HUES6 (cell line): Measurements from ENCODE around the gene TSHZ3.

ENCODE experiments used
- H3K27ac ChIP-seq: 2 replicates; pipeline ENCODE4 v1.7.0; 2013; ENCODE audit warnings: low read depth, mild to moderate bottlenecking, low read length, inconsistent platforms
- H3K27me3 ChIP-seq: 2 replicates; pipeline ENCODE4 v1.6.1; 2013; ENCODE audit warnings: low read length; ENCODE audit not compliant: control insufficient read depth, insufficient read depth
- H3K36me3 ChIP-seq: 2 replicates; pipeline ENCODE4 v1.6.1; 2013; ENCODE audit warnings: low read length; ENCODE audit not compliant: control insufficient read depth, insufficient read depth
- H3K4me1 ChIP-seq: 2 replicates; pipeline ENCODE4 v1.6.1; 2013; ENCODE audit warnings: low read length; ENCODE audit not compliant: control insufficient read depth, insufficient read depth
- H3K4me3 ChIP-seq: 2 replicates; pipeline ENCODE4 v1.5.1; 2013; ENCODE audit warnings: low read depth, low read length
- H3K9ac ChIP-seq: one replicate; pipeline ENCODE4 v1.6.1; 2013; ENCODE audit warnings: mild to moderate bottlenecking, low read length
- H3K9me3 ChIP-seq: 2 replicates; pipeline ENCODE4 v1.6.1; 2013; ENCODE audit warnings: low read depth, low read length; ENCODE audit not compliant: control insufficient read depth, insufficient read depth

Gene TSHZ3

GRCh38 chr19:31258211-31259052 is 90.8 kb downstream of the TSHZ3 start:
- Histone ChIP-seq H3K36me3 (no peaks in the 10 kb centered on the region), H3K4me1 (peaks cover 14% of the 10 kb centered on the region; the same call in 1 of the 2 replicates), H3K4me3 (no peak overlapping the region), H3K27ac (no peak overlapping the region), H3K9me3 (no peaks in the 10 kb centered on the region), H3K9ac (no peak overlapping the region), H3K27me3 (no peaks in the 10 kb centered on the region)

- no peak overlapping the region for H3K4me3 ChIP-seq
- no peak overlapping the region for H3K27ac ChIP-seq
- H3K9me3 ChIP-seq, result no peaks in the 10 kb centered on the region
- H3K4me1 ChIP-seq, result peaks cover 14% of the 10 kb centered on the region; the same call in 1 of the 2 replicates
- H3K27me3 ChIP-seq, result no peaks in the 10 kb centered on the region
- no peaks in the 10 kb centered on the region for H3K36me3 ChIP-seq
- no peak overlapping the region for H3K9ac ChIP-seq
Observed at GRCh38 chr19:31257426-31258130, 91.7 kb downstream of the TSHZ3 start.

GRCh38 chr19:31257025-31257424 is 92.2 kb downstream of the TSHZ3 start:
- Histone ChIP-seq H3K27me3 (no peaks in the 10 kb centered on the region), H3K36me3 (no peaks in the 10 kb centered on the region), H3K9me3 (no peaks in the 10 kb centered on the region), H3K27ac (no peak overlapping the region), H3K4me1 (peaks cover 14% of the 10 kb centered on the region; the same call in 1 of the 2 replicates), H3K4me3 (no peak overlapping the region), H3K9ac (no peak overlapping the region)

- Histone ChIP-seq H3K9ac (no peak overlapping the region), H3K4me3 (no peak overlapping the region), H3K9me3 (no peaks in the 10 kb centered on the region), H3K27me3 (no peaks in the 10 kb centered on the region), H3K4me1 (peaks cover 14% of the 10 kb centered on the region; the same call in 1 of the 2 replicates), H3K27ac (no peak overlapping the region), H3K36me3 (no peaks in the 10 kb centered on the region)
Observed at GRCh38 chr19:31256593-31256960, 92.7 kb downstream of the TSHZ3 start.

GRCh38 chr19:31255831-31256592 is 93.2 kb downstream of the TSHZ3 start:
- Histone ChIP-seq H3K36me3 (no peaks in the 10 kb centered on the region), H3K27ac (no peak overlapping the region), H3K9ac (no peak overlapping the region), H3K4me3 (no peak overlapping the region), H3K9me3 (no peaks in the 10 kb centered on the region), H3K4me1 (peaks cover 14% of the 10 kb centered on the region; the same call in 1 of the 2 replicates), H3K27me3 (no peaks in the 10 kb centered on the region)

GRCh38 chr19:31255174-31255799 is 93.9 kb downstream of the TSHZ3 start:
- Histone ChIP-seq H3K4me3 (no peak overlapping the region), H3K4me1 (peaks cover 14% of the 10 kb centered on the region; the same call in 1 of the 2 replicates), H3K27ac (no peak overlapping the region), H3K27me3 (no peaks in the 10 kb centered on the region), H3K9me3 (no peaks in the 10 kb centered on the region), H3K36me3 (no peaks in the 10 kb centered on the region), H3K9ac (no peak overlapping the region)

DNA sequence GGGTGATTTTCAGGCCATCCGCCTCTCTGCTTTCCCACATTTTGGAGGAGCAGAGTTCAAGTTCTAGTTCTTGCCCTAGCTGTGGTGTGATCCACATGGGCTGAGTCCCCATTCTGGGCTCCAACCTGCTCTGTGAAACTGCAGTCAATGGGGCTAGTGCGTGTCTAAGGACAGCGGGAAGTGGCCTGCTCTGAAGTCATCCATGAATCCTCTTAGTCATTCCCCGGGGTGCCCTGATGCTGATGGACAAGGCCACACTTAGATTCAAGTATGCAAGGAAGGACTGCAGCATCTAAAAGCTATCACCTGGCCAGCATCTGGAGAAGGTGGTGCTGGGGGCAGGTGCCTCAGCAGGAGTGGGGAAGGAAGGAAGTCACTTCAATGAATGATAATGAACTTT is 94.6 kb downstream of the TSHZ3 start:
- Histone ChIP-seq H3K27me3 (no peaks in the 10 kb centered on the region), H3K4me1 (peaks cover 14% of the 10 kb centered on the region; the same call in 1 of the 2 replicates), H3K9ac (no peak overlapping the region), H3K27ac (no peak overlapping the region), H3K36me3 (no peaks in the 10 kb centered on the region), H3K9me3 (no peaks in the 10 kb centered on the region), H3K4me3 (no peak overlapping the region)

GRCh38 chr19:31254180-31254551 is 95.1 kb downstream of the TSHZ3 start:
- Histone ChIP-seq H3K4me1 (peaks cover 14% of the 10 kb centered on the region; the same call in 1 of the 2 replicates), H3K9me3 (no peaks in the 10 kb centered on the region), H3K9ac (no peak overlapping the region), H3K27me3 (no peaks in the 10 kb centered on the region), H3K4me3 (no peak overlapping the region), H3K27ac (no peak overlapping the region), H3K36me3 (no peaks in the 10 kb centered on the region)

GRCh38 chr19:31253526-31254179 is 95.6 kb downstream of the TSHZ3 start:
- H3K4me3 ChIP-seq, result no peak overlapping the region
- peaks cover 14% of the 10 kb centered on the region; the same call in 1 of the 2 replicates for H3K4me1 ChIP-seq
- H3K36me3 ChIP-seq, result no peaks in the 10 kb centered on the region
- no peak overlapping the region for H3K27ac ChIP-seq
- H3K27me3 ChIP-seq, result no peaks in the 10 kb centered on the region
- no peak overlapping the region for H3K9ac ChIP-seq
- H3K9me3 ChIP-seq, result no peaks in the 10 kb centered on the region

DNA sequence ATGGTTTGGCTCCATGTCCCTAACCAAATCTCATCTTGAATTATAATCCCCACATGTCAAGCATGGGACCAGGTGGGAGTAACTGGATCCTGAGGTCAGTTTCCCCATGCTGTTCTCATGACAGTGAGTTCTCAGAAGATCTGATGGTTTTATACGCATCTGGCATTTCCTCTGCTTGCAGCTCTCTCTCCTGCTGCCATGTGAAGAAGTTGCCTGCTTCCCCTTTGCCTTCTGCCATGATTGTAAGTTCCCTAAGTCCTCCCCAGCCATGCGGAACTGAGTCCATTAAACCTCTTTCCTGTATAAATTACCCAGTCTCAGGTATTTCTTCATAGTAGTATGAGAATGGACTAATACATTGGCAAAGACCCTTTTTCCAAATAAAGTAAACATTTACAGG is 96.8 kb downstream of the TSHZ3 start:
- no peaks in the 10 kb centered on the region for H3K9me3 ChIP-seq
- H3K4me3 ChIP-seq, result no peak overlapping the region
- H3K4me1 ChIP-seq, result peaks cover 14% of the 10 kb centered on the region; the same call in 1 of the 2 replicates
- no peak overlapping the region for H3K9ac ChIP-seq
- H3K27ac ChIP-seq, result no peak overlapping the region
- no peaks in the 10 kb centered on the region for H3K36me3 ChIP-seq
- H3K27me3 ChIP-seq, result no peaks in the 10 kb centered on the region
